ENCODE data around the gene PPY. TPM values are rescaled to one million over a fixed set of nuclear protein-coding genes. Genes with fewer than 3 reads are reported as not detected.

Gene PPY
- total RNA-seq, 4 donors from 2014 or later: not detected

- TF ChIP-seq, protein P1, sequence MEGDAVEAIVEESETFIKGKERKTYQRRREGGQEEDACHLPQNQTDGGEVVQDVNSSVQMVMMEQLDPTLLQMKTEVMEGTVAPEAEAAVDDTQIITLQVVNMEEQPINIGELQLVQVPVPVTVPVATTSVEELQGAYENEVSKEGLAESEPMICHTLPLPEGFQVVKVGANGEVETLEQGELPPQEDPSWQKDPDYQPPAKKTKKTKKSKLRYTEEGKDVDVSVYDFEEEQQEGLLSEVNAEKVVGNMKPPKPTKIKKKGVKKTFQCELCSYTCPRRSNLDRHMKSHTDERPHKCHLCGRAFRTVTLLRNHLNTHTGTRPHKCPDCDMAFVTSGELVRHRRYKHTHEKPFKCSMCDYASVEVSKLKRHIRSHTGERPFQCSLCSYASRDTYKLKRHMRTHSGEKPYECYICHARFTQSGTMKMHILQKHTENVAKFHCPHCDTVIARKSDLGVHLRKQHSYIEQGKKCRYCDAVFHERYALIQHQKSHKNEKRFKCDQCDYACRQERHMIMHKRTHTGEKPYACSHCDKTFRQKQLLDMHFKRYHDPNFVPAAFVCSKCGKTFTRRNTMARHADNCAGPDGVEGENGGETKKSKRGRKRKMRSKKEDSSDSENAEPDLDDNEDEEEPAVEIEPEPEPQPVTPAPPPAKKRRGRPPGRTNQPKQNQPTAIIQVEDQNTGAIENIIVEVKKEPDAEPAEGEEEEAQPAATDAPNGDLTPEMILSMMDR (IDR thresholded peaks at IDR 0.05; ENCODE audit: low read depth): no peak
These were observed 21.7 kb downstream of the PPY start for GRCh38 chr17:43920500-43921095.

DNA sequence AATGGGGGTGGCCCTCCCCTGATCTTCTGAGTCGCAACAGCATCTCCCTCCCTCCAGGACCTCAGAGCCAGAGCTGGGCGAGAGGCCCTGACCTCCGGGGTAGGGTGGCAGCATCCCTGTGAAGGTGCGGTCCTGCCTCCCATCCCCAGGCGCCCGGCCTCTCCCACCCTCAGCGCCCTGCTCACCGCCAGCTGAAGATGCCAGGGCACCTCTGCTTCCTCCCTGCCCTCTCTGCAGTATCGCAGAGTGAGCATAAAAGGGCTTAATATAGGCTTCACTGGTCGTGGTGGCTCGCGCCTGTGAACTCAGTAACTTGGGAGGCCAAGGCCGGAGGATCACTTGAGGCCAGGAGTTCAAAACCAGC is 24.3 kb downstream of the PPY start:
- TF ChIP-seq, protein P1 (IDR thresholded peaks at IDR 0.05; ENCODE audit: low read depth): no peak

- TF ChIP-seq, protein P1 (IDR thresholded peaks at IDR 0.05; ENCODE audit: low read depth): no peak
These were observed 24.8 kb downstream of the PPY start for GRCh38 chr17:43917348-43918025.

- TF ChIP-seq, protein P1 (IDR thresholded peaks at IDR 0.05; ENCODE audit: low read depth): no peak
These were observed 25.3 kb downstream of the PPY start for GRCh38 chr17:43917016-43917347.

- TF ChIP-seq, protein P1 (IDR thresholded peaks at IDR 0.05; ENCODE audit: low read depth): no peak
These were observed 25.9 kb downstream of the PPY start for GRCh38 chr17:43916385-43916784.

- TF ChIP-seq, protein P1 (IDR thresholded peaks at IDR 0.05; ENCODE audit: low read depth): no peak
These were observed 26.7 kb downstream of the PPY start for GRCh38 chr17:43915559-43915958.

DNA sequence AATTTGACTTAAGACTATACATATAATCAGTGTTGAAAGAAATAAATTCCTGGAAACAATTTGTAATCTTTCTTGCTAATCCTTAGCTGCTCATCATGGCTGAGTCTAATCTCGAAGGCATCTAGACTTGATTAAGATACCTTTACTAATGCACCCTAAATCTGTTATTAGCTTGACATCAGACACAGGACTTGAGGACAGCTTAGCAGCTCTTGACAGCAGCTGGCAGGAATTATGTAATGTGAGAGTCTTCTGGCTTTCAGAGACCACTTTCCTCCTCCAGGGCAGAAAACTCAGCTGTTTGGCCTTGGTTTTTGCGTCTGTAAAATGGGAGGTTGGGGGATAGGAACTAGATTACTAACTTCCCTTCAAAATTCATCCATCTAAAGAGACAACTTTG is 27.8 kb downstream of the PPY start:
- TF ChIP-seq, protein P1 (IDR thresholded peaks at IDR 0.05; ENCODE audit: low read depth): no peak
